Astrocyte (in vitro differentiated cells and primary cell): ENCODE results near the gene PARL. TPM values are rescaled to one million over a fixed set of nuclear protein-coding genes. Genes with fewer than 3 reads are reported as not detected.

Experiments
- DNase-seq: peaks from one replicate; pipeline ENCODE4 v3.0.0-alpha.2; 2010; ENCODE audit warnings: low read depth
- FAIRE-seq: peaks from 2 replicates; lab custom pipeline; 2011; peaks lifted over from hg19 to GRCh38; lab: Jason Lieb, UNC
- H2AFZ ChIP-seq: 2 replicates; pipeline ENCODE4 v1.6.0; 2012; ENCODE audit warnings: low read depth, low read length, inconsistent platforms
- H3K27ac ChIP-seq: 2 replicates; pipeline ENCODE4 v1.5.1; 2011; ENCODE audit warnings: low read depth, low read length, inconsistent platforms
- H3K27me3 ChIP-seq: 2 replicates; pipeline ENCODE4 v1.6.0; 2011; ENCODE audit warnings: low read length, inconsistent platforms; ENCODE audit not compliant: insufficient read depth
- H3K36me3 ChIP-seq: 2 replicates; pipeline ENCODE4 v1.5.1; 2011; ENCODE audit warnings: low read length, inconsistent platforms; ENCODE audit not compliant: insufficient read depth
- H3K4me1 ChIP-seq: 2 replicates; pipeline ENCODE4 v1.5.1; 2011; ENCODE audit warnings: low read length, inconsistent platforms; ENCODE audit not compliant: insufficient read depth
- H3K4me2 ChIP-seq: 2 replicates; pipeline ENCODE4 v1.6.0; 2012; ENCODE audit warnings: low read length, inconsistent platforms
- H3K4me3 ChIP-seq: 2 replicates; pipeline ENCODE4 v1.5.1; 2011; ENCODE audit warnings: low read depth, mild to moderate bottlenecking, low read length, inconsistent platforms; ENCODE audit not compliant: insufficient read depth
- H3K79me2 ChIP-seq: 2 replicates; pipeline ENCODE4 v1.6.0; 2012; ENCODE audit warnings: mild to moderate bottlenecking, low read length, inconsistent platforms; ENCODE audit not compliant: insufficient read depth
- H3K9ac ChIP-seq: 2 replicates; pipeline ENCODE4 v1.6.0; 2012; ENCODE audit warnings: mild to moderate bottlenecking, low read length, inconsistent platforms
- H3K9me3 ChIP-seq: 2 replicates; pipeline ENCODE4 v1.5.1; 2012; ENCODE audit warnings: low read depth, mild to moderate bottlenecking, low read length, inconsistent platforms; ENCODE audit not compliant: insufficient read depth
- H4K20me1 ChIP-seq: 2 replicates; pipeline ENCODE4 v1.6.0; 2012; ENCODE audit warnings: low read length, inconsistent platforms; ENCODE audit not compliant: insufficient read depth
- H3K27ac Mint-ChIP-seq: one replicate; pipeline ENCODE4 v1.8.0; 2021; ENCODE audit warnings: mild to moderate bottlenecking, mixed read lengths; ENCODE audit not compliant: unreplicated experiment
- H3K27me3 Mint-ChIP-seq: one replicate; pipeline ENCODE4 v1.8.0; 2021; ENCODE audit warnings: low read depth, mixed read lengths; ENCODE audit not compliant: unreplicated experiment
- H3K36me3 Mint-ChIP-seq: one replicate; pipeline ENCODE4 v1.8.0; 2021; ENCODE audit warnings: low read depth, mixed read lengths; ENCODE audit not compliant: unreplicated experiment
- H3K4me1 Mint-ChIP-seq: one replicate; pipeline ENCODE4 v1.8.0; 2021; ENCODE audit warnings: low read depth, mixed read lengths; ENCODE audit not compliant: unreplicated experiment
- H3K4me3 Mint-ChIP-seq: one replicate; pipeline ENCODE4 v1.8.0; 2021; ENCODE audit warnings: mild to moderate bottlenecking, moderate library complexity, mixed read lengths; ENCODE audit not compliant: unreplicated experiment
- H3K9me3 Mint-ChIP-seq: one replicate; pipeline ENCODE4 v1.8.0; 2021; ENCODE audit warnings: mild to moderate bottlenecking, mixed read lengths; ENCODE audit not compliant: unreplicated experiment
- CTCF ChIP-seq: IDR thresholded peaks from 2 replicates; pipeline ENCODE4 v1.5.1; 2011; ENCODE audit warnings: low read depth, mild to moderate bottlenecking, inconsistent platforms, low read length, moderate library complexity; ENCODE audit not compliant: insufficient read depth
- EZH2 ChIP-seq: IDR thresholded peaks from 2 replicates; pipeline ENCODE4 v1.6.1; 2012; ENCODE audit warnings: mild to moderate bottlenecking, low read length, inconsistent platforms; ENCODE audit not compliant: insufficient read depth
- total RNA-seq: library from RNA; stranded (reverse); gene quantifications from 2 replicates; pipeline ENCODE4 v1.2.1, GENCODE V29; 2021

Gene PARL
- total RNA-seq, 1 donor from 2014 or later = 64.7 TPM

GRCh38 chr3:183931881-183932280 lies 47.2 kb upstream of the PARL start:
- no peak for FAIRE-seq
- no peaks in the 10 kb centered on the region for H3K9me3 ChIP-seq
- no peaks in the 10 kb centered on the region for H3K9me3 Mint-ChIP-seq

DNA sequence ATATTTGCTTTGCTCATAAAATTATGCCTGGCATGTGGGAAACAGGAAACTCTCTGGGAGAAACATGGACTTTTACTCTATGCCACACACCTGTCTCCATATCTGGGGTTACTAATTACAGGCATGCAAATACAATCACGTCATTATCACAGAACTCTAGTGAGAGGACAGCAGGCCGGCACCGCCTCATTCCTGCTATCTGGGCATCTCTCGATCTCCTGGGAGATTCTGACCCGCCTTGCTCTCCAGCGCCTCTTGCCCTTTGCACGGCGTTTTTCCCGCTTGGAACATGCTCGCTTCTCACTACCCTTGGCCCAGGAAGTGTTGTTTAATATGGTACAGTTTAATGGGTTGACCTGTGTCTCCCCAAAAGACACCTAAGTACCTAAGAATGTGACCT lies 45.4 kb upstream of the PARL start:
- no peak overlapping the region for H3K27ac ChIP-seq
- no peak overlapping the region for H3K4me2 ChIP-seq
- no peak overlapping the region for H2AFZ ChIP-seq
- TF ChIP-seq EZH2 (no peak), CTCF (no peak)
- H3K4me3 ChIP-seq = no peak overlapping the region
- no peaks in the 10 kb centered on the region for H3K27me3 ChIP-seq
- H3K27me3 Mint-ChIP-seq = no peaks in the 10 kb centered on the region
- H4K20me1 ChIP-seq = no peaks in the 10 kb centered on the region
- H3K9me3 ChIP-seq = no peaks in the 10 kb centered on the region
- no peak for DNase-seq
- no peaks in the 10 kb centered on the region for H3K9me3 Mint-ChIP-seq
- no peak overlapping the region for H3K9ac ChIP-seq
- H3K36me3 Mint-ChIP-seq = peaks cover 32% of the 10 kb centered on the region
- no peak overlapping the region for H3K4me3 Mint-ChIP-seq
- FAIRE-seq = no peak
- H3K79me2 ChIP-seq = no peaks in the 10 kb centered on the region
- H3K4me1 ChIP-seq = no peaks in the 10 kb centered on the region
- H3K4me1 Mint-ChIP-seq = no peaks in the 10 kb centered on the region
- H3K36me3 ChIP-seq = peaks cover 7% of the 10 kb centered on the region
- H3K27ac Mint-ChIP-seq = no peak overlapping the region

More at GRCh38 chr3:183931881-183932280, 47.2 kb upstream of the PARL start:
- peaks cover 2% of the 10 kb centered on the region for H3K4me1 Mint-ChIP-seq
- Histone ChIP-seq H3K36me3 (peaks cover 6% of the 10 kb centered on the region), H3K4me1 (no peaks in the 10 kb centered on the region), H3K9ac (no peak overlapping the region), H3K79me2 (no peaks in the 10 kb centered on the region), H4K20me1 (no peaks in the 10 kb centered on the region), H2AFZ (no peak overlapping the region), H3K4me2 (no peak overlapping the region), H3K4me3 (no peak overlapping the region), H3K27me3 (no peaks in the 10 kb centered on the region), H3K27ac (no peak overlapping the region)
- H3K27ac Mint-ChIP-seq = no peak overlapping the region
- TF ChIP-seq EZH2 = no peak
- no peak for TF ChIP-seq CTCF
- no peaks in the 10 kb centered on the region for H3K27me3 Mint-ChIP-seq
- no peak overlapping the region for H3K4me3 Mint-ChIP-seq
- DNase-seq = no peak
- H3K36me3 Mint-ChIP-seq = peaks cover 37% of the 10 kb centered on the region

DNA sequence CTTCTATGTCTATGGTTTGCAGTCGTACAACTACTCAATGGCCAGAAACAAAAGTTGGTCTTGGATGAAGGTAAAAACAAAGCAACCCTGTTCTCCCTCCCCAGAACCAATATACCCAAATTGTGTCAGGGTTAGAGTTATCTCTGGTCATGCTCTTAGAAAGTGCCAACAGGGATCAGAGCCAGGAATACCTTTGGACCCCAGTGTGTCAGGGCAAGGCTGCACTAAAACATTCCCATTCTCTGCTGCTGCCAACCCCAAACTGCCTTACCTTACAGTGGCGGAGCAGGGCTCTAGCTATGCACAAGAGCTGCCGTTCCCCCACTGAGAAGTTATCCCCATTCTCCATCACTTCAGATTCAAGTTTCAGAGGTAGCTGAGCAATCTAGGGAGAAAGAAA lies 42.4 kb upstream of the PARL start:
- H4K20me1 ChIP-seq = no peaks in the 10 kb centered on the region
- H3K9me3 ChIP-seq = no peaks in the 10 kb centered on the region
- H3K4me1 ChIP-seq = no peaks in the 10 kb centered on the region
- no peak overlapping the region for H3K9ac ChIP-seq
- TF ChIP-seq EZH2 (no peak), CTCF (no peak)
- H3K27ac ChIP-seq = no peak overlapping the region
- no peaks in the 10 kb centered on the region for H3K27me3 Mint-ChIP-seq
- H3K9me3 Mint-ChIP-seq = no peaks in the 10 kb centered on the region
- no peaks in the 10 kb centered on the region for H3K27me3 ChIP-seq
- peaks cover 36% of the 10 kb centered on the region for H3K36me3 Mint-ChIP-seq
- H3K4me3 Mint-ChIP-seq = no peak overlapping the region
- no peak overlapping the region for H3K4me2 ChIP-seq
- peaks cover 16% of the 10 kb centered on the region for H3K36me3 ChIP-seq
- no peak overlapping the region for H3K4me3 ChIP-seq
- no peak overlapping the region for H2AFZ ChIP-seq
- FAIRE-seq = no peak
- H3K4me1 Mint-ChIP-seq = no peaks in the 10 kb centered on the region
- no peaks in the 10 kb centered on the region for H3K79me2 ChIP-seq
- DNase-seq = no peak
- no peak overlapping the region for H3K27ac Mint-ChIP-seq
